GDM1 (cell line): ENCODE data around the gene WWC1.

Experiments used
- DNase-seq: peaks from one replicate; lab custom pipeline; 2025; lab: John Stamatoyannopoulos, UW

Gene WWC1

DNA sequence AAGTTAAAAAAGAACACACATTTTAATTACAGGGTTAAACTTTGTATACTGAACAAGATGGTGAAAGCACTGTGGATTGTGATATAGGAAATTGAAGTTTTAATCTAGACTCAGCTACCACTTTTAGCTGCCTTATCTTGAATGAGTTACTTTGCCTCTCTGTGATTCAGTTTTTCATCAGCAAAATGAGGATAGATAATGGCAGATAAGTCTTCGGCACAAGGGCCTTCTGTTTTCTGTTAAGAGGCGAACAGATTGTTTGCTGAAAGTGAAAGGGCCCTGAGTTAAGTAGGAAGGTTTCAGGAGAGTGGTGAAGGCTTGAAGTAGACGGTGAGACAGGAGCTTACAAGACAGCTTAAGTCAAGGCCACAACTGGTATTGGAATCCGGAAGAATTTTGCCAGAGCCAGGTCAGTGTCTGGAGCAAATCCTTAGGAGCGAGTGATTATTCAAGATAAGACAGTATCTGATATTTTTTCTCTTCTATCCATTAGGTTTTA, 202.7 kb downstream of the WWC1 start:
- no peak for DNase-seq

DNA sequence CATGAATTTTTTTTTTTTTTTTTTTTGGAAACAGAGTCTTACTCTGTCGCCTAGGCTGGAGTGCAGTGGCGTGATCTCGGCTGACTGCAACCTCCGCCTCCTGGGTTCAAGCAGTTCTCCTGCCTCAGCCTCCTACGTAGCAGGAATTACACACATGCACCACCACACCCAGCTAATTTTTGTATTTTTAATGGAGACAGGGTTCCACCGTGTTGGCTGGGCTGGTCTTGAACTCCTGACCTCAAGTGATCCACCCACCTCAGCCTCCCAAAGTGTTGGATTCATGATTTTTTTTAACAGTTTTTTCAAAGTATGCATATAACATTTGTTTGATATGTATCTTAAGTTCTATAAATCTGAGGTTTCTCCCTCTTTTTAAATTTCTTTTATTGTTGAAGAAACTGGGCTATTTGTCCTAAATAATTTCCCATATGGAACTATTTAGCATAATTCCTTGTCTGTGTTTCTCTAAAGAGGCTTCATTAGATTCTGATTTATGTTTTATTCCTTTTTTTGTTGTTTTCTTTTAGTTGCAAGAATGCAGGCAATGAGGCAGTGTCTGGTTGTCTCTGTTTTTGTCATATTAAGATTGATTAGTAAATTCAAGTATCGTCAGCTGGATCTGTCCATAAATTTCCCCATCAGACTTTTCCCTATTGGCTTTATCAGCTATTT, 211.3 kb downstream of the WWC1 start:
- DNase-seq = no peak

DNA sequence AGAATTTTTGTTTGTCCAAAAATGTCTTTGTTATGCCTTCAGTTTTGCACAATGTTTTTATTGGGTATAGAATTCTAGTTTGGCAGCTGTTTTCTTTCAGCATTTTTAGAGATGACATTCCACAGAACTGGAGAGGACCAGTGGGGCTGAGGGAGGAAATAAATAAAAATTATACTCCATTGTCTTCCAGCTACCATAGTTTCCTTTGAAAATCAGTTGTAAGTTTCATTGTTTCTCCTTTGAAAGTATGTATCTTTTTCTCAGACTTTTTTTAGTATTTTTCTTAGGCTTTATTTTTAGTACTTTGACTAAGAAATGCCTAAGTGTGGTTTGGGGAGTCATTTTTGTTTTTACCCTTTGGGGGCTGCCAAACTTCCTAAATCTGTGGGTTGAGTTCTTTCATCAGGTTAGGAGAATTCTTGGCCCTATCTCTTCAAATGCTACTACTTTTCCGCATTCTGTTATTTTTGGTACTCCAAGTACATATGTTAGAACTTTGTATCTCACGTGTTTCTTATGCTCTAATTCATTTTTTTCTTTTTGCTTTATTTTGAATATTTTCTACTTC, 222.5 kb downstream of the WWC1 start:
- DNase-seq = no peak
